Stimulated activated CD8-positive, alpha-beta memory T cell treated with anti-CD3 and anti-CD28 coated beads, Interleukin-7, amount 100 ng/mL, for 1 hour (primary cell): ENCODE measurements around the gene SOX1.

Experiments used
- DNase-seq, 2 donors: peaks; one replicate each; pipeline ENCODE4 v3.0.0-alpha.2; 2020; ENCODE audit warnings: low read depth in 2 of 2

SOX1 gene

GRCh38 chr13:112072534-112073244, 5.7 kb downstream of the SOX1 start:
- no peak for DNase-seq

- no peak for DNase-seq
Measured at GRCh38 chr13:112073245-112074138, 6.5 kb downstream of the SOX1 start.

DNA sequence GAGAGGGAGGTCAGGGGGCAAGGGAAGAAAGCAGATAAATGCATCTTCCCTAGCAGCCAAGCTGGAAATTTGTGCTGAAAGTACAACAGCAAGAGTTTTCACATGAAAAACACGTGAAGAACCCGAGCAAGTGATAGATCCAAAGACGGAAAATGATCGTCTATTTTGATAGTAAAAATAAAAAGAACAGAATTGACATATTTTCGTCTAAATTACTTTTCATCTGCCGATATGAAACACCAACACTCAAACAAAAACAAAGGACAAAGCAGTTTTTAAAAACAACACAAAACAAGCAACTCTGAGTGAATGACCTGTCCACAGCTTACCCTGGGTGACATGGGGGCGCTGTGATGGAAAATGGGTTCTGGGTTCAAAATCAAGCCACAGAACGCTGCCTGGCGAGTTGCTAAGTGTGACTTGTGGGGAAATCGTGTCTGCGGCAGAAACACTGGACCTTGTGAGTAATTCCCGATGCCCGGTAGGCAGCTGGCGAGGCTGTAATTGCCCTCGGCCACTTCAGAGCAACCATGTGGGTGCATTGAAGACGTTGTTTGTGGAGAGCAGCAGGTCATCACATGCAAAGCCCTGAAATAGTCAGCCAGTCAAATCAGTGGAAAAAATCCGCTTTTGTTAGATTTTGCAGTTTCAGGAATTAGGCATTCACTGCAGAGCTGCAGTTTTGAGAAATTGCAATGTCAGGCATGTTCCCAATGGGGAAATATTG, 7.4 kb downstream of the SOX1 start:
- no peak for DNase-seq

DNA sequence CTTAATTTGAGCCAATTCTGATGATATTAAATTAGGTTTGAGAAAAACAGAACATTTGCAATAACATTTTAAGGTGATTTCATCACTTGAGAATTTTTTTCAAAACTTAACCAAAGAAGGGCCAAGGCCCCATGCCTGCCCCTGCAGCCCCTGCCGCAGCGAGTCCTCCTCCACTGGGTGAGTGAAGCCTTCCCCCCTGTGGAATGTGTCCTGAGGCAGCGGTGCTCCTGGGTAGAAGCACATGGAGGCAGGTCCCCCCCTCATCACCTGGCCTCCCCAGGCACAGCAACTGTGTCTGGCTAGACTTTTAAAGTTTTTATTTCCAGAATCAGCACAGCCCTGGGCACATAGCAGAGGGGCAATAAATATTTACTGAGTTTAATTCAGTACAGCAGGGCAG, 10.8 kb downstream of the SOX1 start:
- no peak for DNase-seq

DNA sequence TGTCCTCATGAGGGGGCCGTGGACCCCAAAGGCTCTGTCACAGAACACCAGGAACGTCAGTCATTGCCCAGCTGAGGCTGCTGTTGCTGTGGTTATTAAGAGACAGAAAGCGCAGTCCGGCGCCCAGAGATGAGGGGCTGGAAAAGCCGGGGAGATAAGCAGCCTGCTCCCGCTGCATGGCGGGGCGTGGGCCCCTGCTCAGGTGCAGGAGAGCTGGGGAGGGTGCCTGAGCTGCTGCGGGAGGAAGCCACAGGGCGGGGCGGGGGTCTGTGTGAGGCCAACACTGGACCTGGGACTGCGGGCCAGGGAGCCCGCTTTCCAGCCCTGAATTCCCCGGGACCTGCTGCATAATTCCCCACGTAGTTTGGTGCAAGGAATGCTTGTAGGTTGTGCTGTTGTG, 11.3 kb downstream of the SOX1 start:
- DNase-seq = no peak

DNA sequence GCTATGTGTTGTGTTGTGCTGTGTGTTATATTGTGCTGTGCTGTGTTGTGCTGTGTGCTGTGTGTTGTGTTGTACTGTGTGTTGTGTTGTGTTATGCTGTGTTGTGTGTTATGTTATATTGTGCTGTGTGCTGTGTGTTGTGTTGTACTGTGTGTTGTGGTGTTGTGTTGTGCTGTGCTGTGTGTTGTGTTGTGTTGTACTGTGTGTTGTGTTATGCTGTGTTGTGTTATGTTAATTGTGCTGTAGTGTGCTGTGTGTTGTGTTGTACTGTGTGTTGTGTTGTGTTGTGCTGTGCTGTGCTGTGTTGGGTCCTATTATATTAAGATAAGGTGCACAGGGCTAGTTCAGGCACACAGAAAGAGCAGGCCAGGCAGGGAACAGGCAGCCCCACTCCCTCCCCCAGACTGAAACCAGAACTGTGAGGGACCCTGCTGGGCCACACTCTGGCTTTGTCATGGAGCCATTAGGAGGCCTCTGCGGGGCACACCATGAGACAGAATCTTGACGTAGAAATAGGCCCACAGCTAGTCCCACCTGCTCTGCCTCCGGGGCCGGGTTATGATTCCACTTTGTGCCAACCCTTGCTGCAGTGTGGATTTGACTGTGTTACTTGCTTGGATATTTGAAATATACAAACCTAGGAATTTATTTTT, 12.1 kb downstream of the SOX1 start:
- no peak for DNase-seq

- no peak for DNase-seq
Measured at GRCh38 chr13:112079696-112080095, 12.7 kb downstream of the SOX1 start.

DNA sequence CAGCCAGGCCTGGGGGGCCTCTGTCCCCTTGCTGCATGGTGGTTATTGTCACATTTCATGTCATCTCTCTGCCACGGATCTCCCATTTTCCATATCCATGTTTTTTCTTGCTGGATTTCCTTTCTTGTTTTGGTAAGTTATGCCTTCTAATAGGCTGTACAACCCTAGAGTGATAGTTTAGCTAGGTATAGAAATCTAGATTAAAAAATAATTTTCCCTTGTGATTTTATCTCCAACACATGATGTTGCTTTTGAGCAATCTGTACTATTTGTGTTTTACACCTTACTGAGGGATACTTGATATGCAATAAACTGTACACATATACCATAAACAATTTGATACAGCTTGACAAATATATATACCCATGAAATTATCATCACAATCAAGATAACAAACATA, 17.0 kb downstream of the SOX1 start:
- DNase-seq = no peak

GRCh38 chr13:112092453-112092852, 25.5 kb downstream of the SOX1 start:
- no peak for DNase-seq

DNA sequence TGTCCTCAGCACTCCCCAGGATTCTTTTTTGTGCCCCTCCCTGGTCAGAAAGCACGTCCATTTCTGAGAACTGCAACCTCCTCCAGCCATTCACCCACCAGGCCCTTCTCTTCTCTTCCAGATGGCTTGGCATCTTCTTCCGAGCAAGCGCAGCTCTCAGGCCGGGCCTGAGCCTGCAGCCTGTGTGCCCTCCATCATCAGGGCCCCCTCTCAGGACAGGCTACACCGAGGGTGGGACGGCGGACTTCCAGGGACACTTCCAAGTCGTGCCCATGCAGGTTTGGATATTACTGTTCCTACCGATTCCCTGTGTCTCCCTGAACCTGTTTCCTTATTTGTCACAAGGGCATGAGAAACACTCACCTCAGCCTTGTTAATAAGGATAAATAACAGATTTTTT, 28.4 kb downstream of the SOX1 start:
- no peak for DNase-seq

DNA sequence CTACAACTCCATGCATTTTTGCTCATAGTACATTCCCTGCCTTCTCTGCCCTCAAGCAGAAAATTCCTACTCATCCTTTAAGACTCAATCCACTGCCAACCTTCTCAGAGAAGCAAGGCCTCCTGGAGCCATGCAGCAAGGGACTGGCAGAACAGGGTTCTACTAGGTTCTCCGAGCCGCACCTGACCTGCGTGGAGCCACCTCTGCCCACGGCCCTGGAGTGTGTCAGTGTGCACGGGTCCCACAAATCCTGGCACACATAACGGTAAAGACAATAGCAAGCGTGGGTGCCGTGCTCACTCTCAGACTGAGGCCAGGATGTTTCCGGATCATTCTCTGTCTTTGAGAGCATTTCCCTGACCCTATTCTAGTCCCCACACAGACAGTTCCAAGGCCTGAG, 30.0 kb downstream of the SOX1 start:
- no peak for DNase-seq

GRCh38 chr13:112097770-112098169, 30.8 kb downstream of the SOX1 start:
- DNase-seq = no peak

DNA sequence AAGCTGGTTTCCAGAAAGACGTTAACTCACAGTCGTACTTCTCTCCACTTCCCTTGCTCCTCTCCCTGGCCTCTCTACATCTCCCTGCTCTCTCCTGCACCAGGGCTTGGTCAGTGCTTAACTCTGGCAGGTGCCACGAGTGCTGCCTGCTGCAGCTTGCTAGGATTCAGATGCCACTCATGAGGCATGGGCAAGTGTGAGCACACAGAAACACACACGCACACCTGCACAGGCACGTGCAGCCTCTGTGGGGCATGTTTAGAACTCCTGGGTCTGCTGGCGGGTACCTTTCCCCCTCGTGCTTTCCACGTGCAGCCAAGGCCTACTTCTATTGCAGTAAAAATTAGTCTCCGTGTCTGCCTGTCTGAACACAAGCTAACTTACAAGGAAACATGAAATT, 31.8 kb downstream of the SOX1 start:
- no peak for DNase-seq

- DNase-seq = no peak
Measured at GRCh38 chr13:112101360-112101930, 34.5 kb downstream of the SOX1 start.

DNA sequence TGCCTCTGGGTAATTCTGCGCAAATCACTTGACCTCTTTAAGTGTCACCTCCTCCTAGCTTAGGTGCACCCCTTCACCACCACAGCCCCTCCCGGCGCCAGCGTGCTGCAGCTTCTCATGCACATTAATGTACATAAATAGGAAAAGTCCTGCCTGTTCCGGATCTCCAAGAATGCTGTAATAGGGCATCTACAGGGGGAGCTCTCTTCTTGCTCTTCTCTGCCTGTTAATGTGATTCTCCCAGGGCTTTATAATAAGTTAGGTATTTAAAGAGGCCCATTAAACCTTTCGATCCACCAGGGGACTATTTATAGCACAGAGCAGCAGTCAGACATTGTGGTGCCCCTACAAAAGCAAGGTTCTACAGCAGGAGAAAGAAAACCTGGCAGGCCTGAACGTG, 35.3 kb downstream of the SOX1 start:
- DNase-seq = no peak

GRCh38 chr13:112103260-112103838, 36.4 kb downstream of the SOX1 start:
- no peak for DNase-seq

GRCh38 chr13:112103961-112104880, 37.3 kb downstream of the SOX1 start:
- no peak for DNase-seq

- DNase-seq = no peak
Measured at GRCh38 chr13:112104881-112105234, 37.9 kb downstream of the SOX1 start.

DNA sequence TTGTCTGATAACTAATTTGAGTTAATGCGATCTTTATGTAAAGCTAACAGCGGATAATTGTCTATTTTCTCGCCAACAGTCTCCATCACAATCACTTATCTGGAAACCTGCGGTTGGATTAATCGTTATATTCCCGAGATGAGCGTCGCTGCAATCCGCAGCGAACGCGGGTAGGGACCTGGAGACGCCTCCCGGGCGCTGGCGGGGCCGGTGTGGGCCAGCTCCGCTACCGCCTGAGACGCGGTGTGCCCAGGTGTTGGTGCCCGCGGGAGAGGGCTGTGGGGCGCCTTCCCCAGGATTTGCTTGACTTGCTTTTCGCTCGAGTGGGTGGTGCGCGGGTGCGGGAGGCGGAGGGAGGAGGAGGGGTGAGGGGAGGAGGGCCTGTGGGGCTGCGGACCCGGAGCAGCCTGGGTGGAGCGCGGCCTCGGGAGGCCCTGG, 38.3 kb downstream of the SOX1 start:
- no peak for DNase-seq

DNA sequence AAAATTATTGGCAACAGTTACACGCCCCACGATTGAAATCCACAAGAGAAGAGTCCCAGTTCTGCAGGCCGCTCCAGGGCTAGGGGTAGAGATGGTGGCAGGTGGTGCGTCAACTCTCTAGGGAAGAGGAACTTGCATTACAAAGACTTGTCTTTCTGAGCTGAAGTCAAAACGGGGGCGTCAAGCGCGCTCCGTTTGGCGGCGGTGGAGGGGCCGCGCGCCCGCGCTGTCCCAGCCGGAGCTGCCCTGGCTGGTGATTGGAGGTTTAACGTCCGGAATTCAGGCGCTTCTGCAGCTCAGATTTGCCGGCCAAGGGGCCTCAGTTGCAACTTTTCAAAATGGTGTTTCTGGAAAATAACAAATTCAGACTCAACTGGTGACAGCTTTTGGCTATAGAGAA, 38.9 kb downstream of the SOX1 start:
- no peak for DNase-seq
